H9 (cell line): ENCODE measurements around the gene OMG. TPM values are rescaled to one million over a fixed set of nuclear protein-coding genes. Genes with fewer than 3 reads are reported as not detected.
A peak's percentile ranks its signal among the peaks of the same experiment; 100 is the strongest.

Source experiments
- DNase-seq: peaks from one replicate; pipeline ENCODE4 v3.0.0-alpha.2; 2017
- H2AFZ ChIP-seq: one replicate; pipeline ENCODE4 v1.6.1; 2013; ENCODE audit warnings: mild to moderate bottlenecking, low read length, control low read depth, moderate library complexity
- H2AK5ac ChIP-seq: 2 replicates; pipeline ENCODE4 v1.6.1; 2013; ENCODE audit warnings: low read length, control low read depth, mixed read lengths; ENCODE audit not compliant: insufficient read length
- H2BK120ac ChIP-seq: one replicate; pipeline ENCODE4 v1.6.1; 2013; ENCODE audit warnings: low read depth, mild to moderate bottlenecking, low read length, control low read depth, inconsistent platforms; ENCODE audit not compliant: poor library complexity, severe bottlenecking
- H2BK12ac ChIP-seq: 2 replicates; pipeline ENCODE4 v1.6.1; 2013; ENCODE audit warnings: low read length, control low read depth, mixed read lengths, low read depth; ENCODE audit not compliant: insufficient read length
- H2BK15ac ChIP-seq: 2 replicates; pipeline ENCODE4 v1.6.1; 2013; ENCODE audit warnings: low read depth, low read length, control low read depth
- H2BK20ac ChIP-seq: one replicate; pipeline ENCODE4 v1.6.1; 2013; ENCODE audit warnings: low read depth, mild to moderate bottlenecking, low read length, control low read depth, inconsistent platforms; ENCODE audit not compliant: poor library complexity, severe bottlenecking
- H2BK5ac ChIP-seq: 2 replicates; pipeline ENCODE4 v1.6.1; 2013; ENCODE audit warnings: low read length, control low read depth, mixed read lengths; ENCODE audit not compliant: insufficient read length
- H3K14ac ChIP-seq: 2 replicates; pipeline ENCODE4 v1.6.1; 2013; ENCODE audit warnings: low read length, control low read depth; ENCODE audit not compliant: insufficient read depth
- H3K18ac ChIP-seq: 2 replicates; pipeline ENCODE4 v1.6.1; 2013; ENCODE audit warnings: low read depth, mild to moderate bottlenecking, mixed read lengths, low read length, control low read depth; ENCODE audit not compliant: insufficient read length
- H3K23ac ChIP-seq: 2 replicates; pipeline ENCODE4 v1.6.1; 2013; ENCODE audit warnings: low read length, control low read depth, mixed read lengths, low read depth; ENCODE audit not compliant: insufficient read length
- H3K23me2 ChIP-seq: 2 replicates; pipeline ENCODE4 v1.6.1; 2013; ENCODE audit warnings: low read depth, mild to moderate bottlenecking, mixed read lengths, low read length, control low read depth; ENCODE audit not compliant: insufficient read length, poor library complexity, severe bottlenecking
- H3K27ac ChIP-seq: 2 replicates; pipeline ENCODE4 v1.5.1; 2013; ENCODE audit warnings: low read length, control low read depth, mixed read lengths, low read depth; ENCODE audit not compliant: insufficient read length
- H3K27me3 ChIP-seq: 2 replicates; pipeline ENCODE4 v1.6.1; 2013; ENCODE audit warnings: low read length, control low read depth, inconsistent platforms; ENCODE audit not compliant: insufficient read depth
- H3K4ac ChIP-seq: 2 replicates; pipeline ENCODE4 v1.6.1; 2013; ENCODE audit warnings: low read depth, mild to moderate bottlenecking, control low read depth, inconsistent platforms, low read length, moderate library complexity
- H3K4me1 ChIP-seq: 2 replicates; pipeline ENCODE4 v1.6.1; 2013; ENCODE audit warnings: low read length, control low read depth, inconsistent platforms; ENCODE audit not compliant: insufficient read depth
- H3K4me2 ChIP-seq: 2 replicates; pipeline ENCODE4 v1.6.1; 2013; ENCODE audit warnings: low read length, control low read depth, mixed read lengths; ENCODE audit not compliant: insufficient read length, insufficient read depth
- H3K56ac ChIP-seq: 2 replicates; pipeline ENCODE4 v1.6.1; 2013; ENCODE audit warnings: low read depth, mild to moderate bottlenecking, mixed read lengths, low read length, control low read depth; ENCODE audit not compliant: insufficient read length
- H3K79me1 ChIP-seq: 2 replicates; pipeline ENCODE4 v1.6.1; 2013; ENCODE audit warnings: low read depth, mild to moderate bottlenecking, moderate library complexity, low read length, control low read depth, inconsistent platforms; ENCODE audit not compliant: insufficient read depth, poor library complexity, severe bottlenecking
- H3K79me2 ChIP-seq: 2 replicates; pipeline ENCODE4 v1.6.1; 2013; ENCODE audit warnings: low read length, control low read depth, inconsistent platforms; ENCODE audit not compliant: insufficient read depth
- H3K9ac ChIP-seq: 2 replicates; pipeline ENCODE4 v1.6.1; 2013; ENCODE audit warnings: low read length, control low read depth, mixed read lengths; ENCODE audit not compliant: insufficient read length; ENCODE audit errors: extremely low read depth
- H3K9me3 ChIP-seq: one replicate; pipeline ENCODE4 v1.6.1; 2013; ENCODE audit warnings: low read depth, low read length, inconsistent platforms; ENCODE audit not compliant: control insufficient read depth
- H3T11ph ChIP-seq: one replicate; pipeline ENCODE4 v1.6.1; 2013; ENCODE audit warnings: mild to moderate bottlenecking, low read length, control low read depth, inconsistent platforms
- H4K20me1 ChIP-seq: one replicate; pipeline ENCODE4 v1.6.1; 2013; ENCODE audit not compliant: control insufficient read depth, insufficient read length, insufficient read depth
- H4K5ac ChIP-seq: 2 replicates; pipeline ENCODE4 v1.6.1; 2013; ENCODE audit warnings: low read depth, mild to moderate bottlenecking, mixed read lengths, low read length, control low read depth; ENCODE audit not compliant: insufficient read length
- H4K8ac ChIP-seq: replicated peaks from 2 replicates; pipeline ENCODE4 v1.6.1; 2013; ENCODE audit warnings: low read length, control low read depth, mixed read lengths, low read depth; ENCODE audit not compliant: insufficient read length
- H4K91ac ChIP-seq: 2 replicates; pipeline ENCODE4 v1.6.1; 2013; ENCODE audit warnings: low read depth, mild to moderate bottlenecking, moderate library complexity, mixed read lengths, low read length, control low read depth; ENCODE audit not compliant: insufficient read length
- H3K27ac Mint-ChIP-seq, 3 experiments: 2 replicates in 2 of 3; 3 replicates in 1 of 3; pipeline ENCODE4 v1.8.0; 2020 to 2021; ENCODE audit warnings: mixed read lengths in 3 of 3, mild to moderate bottlenecking in 1 of 3, moderate library complexity in 1 of 3
- H3K27me3 Mint-ChIP-seq: 2 replicates; pipeline ENCODE4 v1.8.0; 2021; ENCODE audit warnings: low read depth, mild to moderate bottlenecking, moderate library complexity, mixed read lengths
- H3K36me3 Mint-ChIP-seq, 3 experiments: 2 replicates in 2 of 3; 3 replicates in 1 of 3; pipeline ENCODE4 v1.8.0; 2020 to 2021; ENCODE audit warnings: low read depth in 3 of 3, mixed read lengths in 3 of 3; ENCODE audit not compliant: insufficient read depth in 1 of 3
- H3K4me1 Mint-ChIP-seq, 2 experiments: 2 replicates each; pipeline ENCODE4 v1.8.0; 2020; ENCODE audit warnings: mixed read lengths in 2 of 2
- H3K4me3 Mint-ChIP-seq, 2 experiments: 2 replicates in 1 of 2; 3 replicates in 1 of 2; pipeline ENCODE4 v1.8.0; 2020 to 2021; ENCODE audit warnings: mild to moderate bottlenecking in 2 of 2, mixed read lengths in 2 of 2, moderate library complexity in 1 of 2
- H3K9me3 Mint-ChIP-seq, 2 experiments: 2 replicates in 1 of 2; 3 replicates in 1 of 2; pipeline ENCODE4 v1.8.0; 2020; ENCODE audit warnings: mild to moderate bottlenecking in 2 of 2, mixed read lengths in 2 of 2, moderate library complexity in 1 of 2
- WGBS: extraction: QIAGEN DNeasy Blood & Tissue Kit; methylation state at CpG from one replicate; pipeline ENCODE4 v1.1.7; 2013; ENCODE audit warnings: missing lambda C conversion rate, low lambda C conversion rate, mixed read lengths; ENCODE audit not compliant: insufficient read length; ENCODE audit errors: extremely low coverage; 5-methylcytosine and 5-hydroxymethylcytosine counted together
- total RNA-seq: library from RNA; stranded (reverse); gene quantifications from 2 replicates; pipeline ENCODE4 v1.2.1, GENCODE V29; 2021
- TF ChIP-seq, protein P1 (sequence below): fragments of 200-600 bp; sonication (generic); conservative IDR thresholded peaks from 3 replicates; pipeline ENCODE4 v1.8.0; 2021; ENCODE audit warnings: antibody characterized with exemption, mild to moderate bottlenecking

Gene OMG
- total RNA-seq, 1 experiment from 2014 or later, result not detected

DNA sequence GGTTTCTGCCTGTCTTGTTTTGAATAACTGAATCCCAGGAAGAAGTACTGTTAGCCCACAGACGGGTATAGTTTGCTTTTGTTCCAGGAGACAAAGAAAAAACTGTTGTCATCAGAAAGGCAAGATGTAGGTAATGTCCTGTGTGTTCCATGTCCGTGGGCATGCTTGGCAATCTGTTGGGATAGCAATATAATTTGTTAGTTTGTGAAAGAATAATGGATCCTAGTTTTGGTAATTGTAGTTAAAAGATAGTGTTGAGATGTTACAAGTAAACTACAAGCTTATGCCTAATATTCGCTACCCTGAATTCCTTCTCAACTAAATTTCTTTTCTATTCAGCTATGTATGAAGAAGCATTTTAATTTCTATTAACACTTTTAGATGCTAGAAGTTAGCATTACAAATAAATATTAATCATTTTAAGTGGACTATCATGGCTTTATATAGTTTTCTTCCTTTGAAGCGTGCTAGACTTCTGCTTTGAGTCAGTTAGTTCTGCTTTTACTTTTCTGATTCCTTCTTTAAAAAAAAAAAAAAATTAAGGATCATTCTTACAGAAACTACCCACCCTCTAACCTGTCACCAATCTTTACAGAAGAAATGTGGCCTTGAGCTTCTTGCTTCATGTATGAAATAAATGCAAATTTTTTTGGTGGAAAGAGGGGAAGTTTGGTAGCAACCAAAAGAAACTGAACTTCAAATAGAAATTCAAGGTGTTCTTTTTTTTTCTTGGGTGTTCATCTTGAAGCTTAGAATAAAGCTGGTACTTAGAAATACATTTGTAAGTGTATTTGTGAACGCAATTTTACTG, 22.0 kb upstream of the OMG start:
- Histone ChIP-seq H4K8ac (no peak overlapping the region), H3K14ac (no peak overlapping the region), H3K56ac (no peak overlapping the region), H3K18ac (no peak overlapping the region), H3T11ph (no peak overlapping the region), H2BK12ac (no peak overlapping the region), H3K9ac (no peak overlapping the region), H3K4me1 (no peaks in the 10 kb centered on the region), H3K79me1 (no peaks in the 10 kb centered on the region), H3K9me3 (no peaks in the 10 kb centered on the region), H2BK5ac (no peak overlapping the region), H2AK5ac (no peak overlapping the region), H3K23ac (no peak overlapping the region), H2BK20ac (no peak overlapping the region), H3K4ac (no peak overlapping the region), H2AFZ (no peak overlapping the region), H4K91ac (no peak overlapping the region), H4K5ac (no peak overlapping the region), H3K4me2 (no peak overlapping the region), H3K27ac (peak overlapping the region; percentile 68), H2BK15ac (no peak overlapping the region), H3K23me2 (no peaks in the 10 kb centered on the region), H4K20me1 (no peaks in the 10 kb centered on the region), H3K79me2 (no peaks in the 10 kb centered on the region), H3K27me3 (no peaks in the 10 kb centered on the region), H2BK120ac (no peak overlapping the region)
- no peak for DNase-seq
- TF ChIP-seq, protein P1, sequence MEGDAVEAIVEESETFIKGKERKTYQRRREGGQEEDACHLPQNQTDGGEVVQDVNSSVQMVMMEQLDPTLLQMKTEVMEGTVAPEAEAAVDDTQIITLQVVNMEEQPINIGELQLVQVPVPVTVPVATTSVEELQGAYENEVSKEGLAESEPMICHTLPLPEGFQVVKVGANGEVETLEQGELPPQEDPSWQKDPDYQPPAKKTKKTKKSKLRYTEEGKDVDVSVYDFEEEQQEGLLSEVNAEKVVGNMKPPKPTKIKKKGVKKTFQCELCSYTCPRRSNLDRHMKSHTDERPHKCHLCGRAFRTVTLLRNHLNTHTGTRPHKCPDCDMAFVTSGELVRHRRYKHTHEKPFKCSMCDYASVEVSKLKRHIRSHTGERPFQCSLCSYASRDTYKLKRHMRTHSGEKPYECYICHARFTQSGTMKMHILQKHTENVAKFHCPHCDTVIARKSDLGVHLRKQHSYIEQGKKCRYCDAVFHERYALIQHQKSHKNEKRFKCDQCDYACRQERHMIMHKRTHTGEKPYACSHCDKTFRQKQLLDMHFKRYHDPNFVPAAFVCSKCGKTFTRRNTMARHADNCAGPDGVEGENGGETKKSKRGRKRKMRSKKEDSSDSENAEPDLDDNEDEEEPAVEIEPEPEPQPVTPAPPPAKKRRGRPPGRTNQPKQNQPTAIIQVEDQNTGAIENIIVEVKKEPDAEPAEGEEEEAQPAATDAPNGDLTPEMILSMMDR, result no peak
- no CpG with 5 or more reads among the region's 5 CpGs for WGBS
- Mint-ChIP-seq H3K36me3 (no peaks in the 10 kb centered on the region), H3K4me1 (peaks cover 5 to 8% of the 10 kb centered on the region in 2 experiments), H3K9me3 (no peaks in the 10 kb centered on the region), H3K27me3 (no peaks in the 10 kb centered on the region), H3K4me3 (no peak overlapping the region), H3K27ac (peak overlapping the region in 1 of 3 experiments; percentile 39; a peak in 1 of 7 replicates)
